Stimulated activated CD4-positive, alpha-beta T cell treated with anti-CD3 and anti-CD28 coated beads, TNF-alpha, amount 100 ng/mL, for 24 hours (primary cell): Measurements from ENCODE around the gene DDX46.
"Not testable (repeated sequence)": the region's sequence is repeated elsewhere in the genome, so short reads cannot be mapped to it uniquely, and the experiment has no call there.

Source experiments
- DNase-seq, 3 experiments: peaks; one replicate each; pipeline ENCODE4 v3.0.0-alpha.2; 2020; ENCODE audit warnings: low read depth in 3 of 3

The DDX46 gene, protein sequence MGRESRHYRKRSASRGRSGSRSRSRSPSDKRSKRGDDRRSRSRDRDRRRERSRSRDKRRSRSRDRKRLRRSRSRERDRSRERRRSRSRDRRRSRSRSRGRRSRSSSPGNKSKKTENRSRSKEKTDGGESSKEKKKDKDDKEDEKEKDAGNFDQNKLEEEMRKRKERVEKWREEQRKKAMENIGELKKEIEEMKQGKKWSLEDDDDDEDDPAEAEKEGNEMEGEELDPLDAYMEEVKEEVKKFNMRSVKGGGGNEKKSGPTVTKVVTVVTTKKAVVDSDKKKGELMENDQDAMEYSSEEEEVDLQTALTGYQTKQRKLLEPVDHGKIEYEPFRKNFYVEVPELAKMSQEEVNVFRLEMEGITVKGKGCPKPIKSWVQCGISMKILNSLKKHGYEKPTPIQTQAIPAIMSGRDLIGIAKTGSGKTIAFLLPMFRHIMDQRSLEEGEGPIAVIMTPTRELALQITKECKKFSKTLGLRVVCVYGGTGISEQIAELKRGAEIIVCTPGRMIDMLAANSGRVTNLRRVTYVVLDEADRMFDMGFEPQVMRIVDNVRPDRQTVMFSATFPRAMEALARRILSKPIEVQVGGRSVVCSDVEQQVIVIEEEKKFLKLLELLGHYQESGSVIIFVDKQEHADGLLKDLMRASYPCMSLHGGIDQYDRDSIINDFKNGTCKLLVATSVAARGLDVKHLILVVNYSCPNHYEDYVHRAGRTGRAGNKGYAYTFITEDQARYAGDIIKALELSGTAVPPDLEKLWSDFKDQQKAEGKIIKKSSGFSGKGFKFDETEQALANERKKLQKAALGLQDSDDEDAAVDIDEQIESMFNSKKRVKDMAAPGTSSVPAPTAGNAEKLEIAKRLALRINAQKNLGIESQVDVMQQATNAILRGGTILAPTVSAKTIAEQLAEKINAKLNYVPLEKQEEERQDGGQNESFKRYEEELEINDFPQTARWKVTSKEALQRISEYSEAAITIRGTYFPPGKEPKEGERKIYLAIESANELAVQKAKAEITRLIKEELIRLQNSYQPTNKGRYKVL

DNA sequence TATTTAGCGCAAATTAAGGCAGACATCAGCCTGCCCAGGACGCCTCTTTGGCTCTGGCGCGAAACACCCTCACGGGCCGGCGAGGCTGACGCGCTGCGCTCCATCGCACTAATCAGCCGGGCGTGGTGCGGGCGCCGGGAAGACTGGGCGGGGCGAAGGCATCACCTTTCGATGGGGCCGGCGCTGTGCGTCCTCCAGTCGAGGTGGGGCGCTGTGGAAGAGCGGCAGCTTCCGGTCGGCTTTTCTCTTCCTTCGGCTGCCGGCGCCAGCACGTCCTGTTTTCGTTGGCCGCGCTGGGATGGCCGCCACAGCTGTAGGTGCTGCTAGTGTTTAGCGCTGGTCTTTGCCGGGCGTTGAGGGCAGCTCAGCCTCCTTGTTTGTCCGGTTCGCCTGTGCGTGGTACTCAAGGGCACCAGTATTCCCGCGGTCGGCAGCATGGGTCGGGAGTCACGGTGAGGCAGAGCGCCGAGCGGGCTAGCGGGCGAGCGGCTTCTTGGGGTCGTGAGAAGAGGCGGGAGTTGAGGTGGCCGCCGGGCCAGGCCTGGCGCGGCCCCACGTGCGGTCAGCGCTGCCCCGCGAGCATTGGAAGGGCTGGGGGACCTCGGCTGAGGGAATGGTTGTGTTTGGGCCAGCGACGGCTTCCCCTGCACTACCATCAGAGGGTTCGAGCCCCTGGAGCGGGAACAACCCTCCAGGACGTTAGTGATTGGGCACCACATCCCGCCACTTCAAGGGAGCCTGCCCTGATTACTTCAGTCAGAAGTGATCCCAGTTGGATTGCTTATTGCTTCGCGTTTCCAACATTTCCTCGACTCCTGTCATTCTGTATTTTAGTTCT lies at the start of gene DDX46:
Gene DDX46, plus strand, starts transcription at position 276 of the 838 bp plus-strand sequence. Its CDS starts 160 bp downstream, at position 436.
- DNase-seq, result peak; percentile 89 to 96 (median 93)

DNA sequence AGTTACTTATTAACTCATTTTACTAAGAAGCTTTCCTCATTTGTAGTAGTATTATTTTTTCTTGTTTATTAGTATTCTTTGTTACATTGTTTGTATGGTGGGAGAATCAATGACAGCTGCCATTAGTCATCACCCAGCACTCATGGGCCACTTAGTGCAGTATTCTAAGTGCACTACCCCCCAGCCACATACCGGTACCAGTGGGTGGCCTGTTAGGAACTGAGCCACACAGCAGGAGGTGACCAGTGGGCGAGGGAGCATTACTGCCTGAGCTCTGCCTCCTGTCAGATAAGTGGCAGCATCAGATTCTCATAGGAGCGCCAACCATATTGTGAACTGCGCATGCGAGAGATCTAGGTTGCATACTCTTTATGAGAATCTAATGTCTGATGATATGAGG lies 44.5 kb upstream of the DDX46 start:
- no peak for DNase-seq

DNA sequence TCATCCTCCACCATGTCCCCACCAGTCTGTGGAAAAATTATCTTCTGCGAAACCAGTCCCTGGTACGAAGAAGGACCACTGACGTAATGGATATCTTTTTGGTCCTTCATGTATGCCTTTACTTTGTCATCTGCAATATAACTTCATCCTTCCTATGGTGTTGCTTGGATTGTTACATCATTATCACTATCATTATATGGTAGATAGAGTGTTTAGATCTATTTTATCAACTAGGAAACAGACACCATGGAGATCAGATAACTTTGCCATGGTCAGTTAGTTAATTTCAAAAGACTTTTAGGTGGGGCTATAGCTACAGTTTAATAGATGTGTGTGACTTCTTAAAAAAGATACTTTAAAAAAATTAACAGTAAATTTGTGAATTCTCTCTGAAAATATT lies 44.0 kb upstream of the DDX46 start:
- no peak for DNase-seq

DNA sequence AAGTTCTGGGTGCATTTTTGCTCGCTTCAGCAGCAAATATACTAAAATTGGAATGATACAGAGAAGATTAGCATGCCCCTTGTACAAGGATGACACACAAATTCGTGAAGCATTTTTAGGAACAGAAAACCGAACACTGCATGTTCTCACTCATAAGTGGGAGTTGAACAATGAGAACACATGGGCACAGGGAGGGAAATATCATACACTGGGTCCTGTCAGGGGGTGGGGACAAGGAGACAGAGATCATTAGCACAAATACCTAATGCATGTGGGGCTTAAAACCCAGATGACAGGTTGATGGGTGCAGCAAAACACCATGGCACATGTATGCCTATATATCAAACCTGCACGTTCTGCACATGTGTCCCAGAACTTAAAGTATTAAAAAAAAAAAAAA lies 43.1 kb upstream of the DDX46 start:
- DNase-seq, result not testable (repeated sequence)

DNA sequence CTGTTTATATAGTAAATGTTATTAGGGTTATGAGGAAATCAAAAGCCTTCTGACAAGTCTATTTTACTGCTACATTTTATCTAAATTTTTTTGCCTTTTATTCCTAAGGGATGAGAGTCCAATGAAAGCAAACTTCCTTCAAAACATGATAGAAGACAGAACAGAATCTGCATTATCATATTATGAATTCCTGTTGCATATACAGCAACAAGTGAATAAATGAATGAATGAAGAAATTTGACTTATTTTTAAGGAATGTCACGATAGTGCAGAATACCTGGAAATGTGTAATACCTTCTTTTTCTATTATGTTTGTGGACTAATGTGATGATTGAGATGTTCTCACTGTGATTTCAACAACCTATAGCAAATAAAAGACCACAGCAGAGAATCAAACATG lies 33.7 kb upstream of the DDX46 start:
- no peak for DNase-seq

DNA sequence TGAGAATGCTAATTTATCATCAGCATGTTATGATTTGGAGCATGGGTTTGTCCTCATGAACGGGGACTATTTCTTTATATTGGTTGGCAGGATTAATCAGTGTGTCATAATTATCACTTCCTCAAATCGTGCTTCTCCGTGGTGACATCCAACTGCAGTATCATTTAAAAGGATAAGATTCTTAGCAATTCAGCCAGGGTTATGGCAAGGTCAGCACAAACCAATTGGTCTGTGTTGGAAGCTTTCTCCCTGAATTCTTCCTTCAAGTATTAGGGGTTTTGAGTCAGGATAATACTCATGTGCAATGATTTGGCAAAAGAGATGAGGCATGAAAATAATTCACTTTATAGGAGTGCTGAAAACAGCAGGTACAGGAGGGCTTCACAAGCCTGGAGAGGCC lies 25.8 kb upstream of the DDX46 start:
- no peak for DNase-seq

DNA sequence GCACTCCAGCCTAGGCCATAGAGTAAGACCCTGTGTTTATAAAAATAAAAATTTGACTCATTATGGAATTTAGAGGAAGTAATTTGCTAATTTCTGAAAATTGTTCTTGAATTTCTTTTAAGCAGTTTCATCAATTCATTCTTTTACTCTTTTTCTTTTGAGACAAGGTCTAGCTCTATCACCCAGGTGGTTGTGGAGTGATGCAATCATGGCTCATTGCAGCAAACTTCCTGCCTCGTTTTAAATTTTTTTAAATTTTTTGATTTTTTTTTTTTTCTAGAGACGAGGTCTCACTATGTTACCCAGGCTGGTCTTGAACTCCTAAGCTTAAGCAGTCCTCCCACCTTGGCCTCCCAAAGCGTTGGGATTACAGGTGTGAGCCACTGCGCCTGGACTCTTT lies 23.3 kb upstream of the DDX46 start:
- no peak for DNase-seq

DNA sequence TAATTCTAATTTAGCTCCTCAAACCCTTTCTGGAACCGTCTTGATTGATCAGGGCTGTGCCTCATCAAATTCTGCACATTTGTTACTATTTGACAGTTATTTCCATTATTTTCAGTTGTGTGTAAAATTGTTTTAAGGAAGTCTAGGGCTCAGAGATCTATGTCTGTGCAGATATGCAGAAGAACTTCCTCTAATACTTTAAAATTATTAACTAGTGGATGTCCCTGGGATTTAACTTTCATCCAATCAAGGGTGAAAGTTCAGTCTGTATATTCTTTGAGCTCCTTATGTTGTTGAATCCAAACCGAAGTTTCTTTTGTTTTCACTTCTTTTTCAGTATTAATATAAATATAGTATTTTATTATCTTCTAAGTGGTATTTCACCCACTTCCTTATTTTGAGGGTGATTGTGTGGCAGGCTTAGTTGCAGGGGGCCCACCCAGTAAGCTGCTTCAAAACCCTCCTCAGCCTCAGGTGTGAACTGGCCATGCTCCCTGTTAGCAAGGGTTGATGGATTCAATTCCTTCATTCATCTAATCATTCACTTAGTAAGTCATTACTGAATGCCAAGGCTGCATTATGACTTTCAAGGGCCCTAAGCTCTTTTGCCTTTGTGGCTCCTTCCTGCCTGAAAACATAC lies 22.3 kb upstream of the DDX46 start:
- DNase-seq, result no peak

DNA sequence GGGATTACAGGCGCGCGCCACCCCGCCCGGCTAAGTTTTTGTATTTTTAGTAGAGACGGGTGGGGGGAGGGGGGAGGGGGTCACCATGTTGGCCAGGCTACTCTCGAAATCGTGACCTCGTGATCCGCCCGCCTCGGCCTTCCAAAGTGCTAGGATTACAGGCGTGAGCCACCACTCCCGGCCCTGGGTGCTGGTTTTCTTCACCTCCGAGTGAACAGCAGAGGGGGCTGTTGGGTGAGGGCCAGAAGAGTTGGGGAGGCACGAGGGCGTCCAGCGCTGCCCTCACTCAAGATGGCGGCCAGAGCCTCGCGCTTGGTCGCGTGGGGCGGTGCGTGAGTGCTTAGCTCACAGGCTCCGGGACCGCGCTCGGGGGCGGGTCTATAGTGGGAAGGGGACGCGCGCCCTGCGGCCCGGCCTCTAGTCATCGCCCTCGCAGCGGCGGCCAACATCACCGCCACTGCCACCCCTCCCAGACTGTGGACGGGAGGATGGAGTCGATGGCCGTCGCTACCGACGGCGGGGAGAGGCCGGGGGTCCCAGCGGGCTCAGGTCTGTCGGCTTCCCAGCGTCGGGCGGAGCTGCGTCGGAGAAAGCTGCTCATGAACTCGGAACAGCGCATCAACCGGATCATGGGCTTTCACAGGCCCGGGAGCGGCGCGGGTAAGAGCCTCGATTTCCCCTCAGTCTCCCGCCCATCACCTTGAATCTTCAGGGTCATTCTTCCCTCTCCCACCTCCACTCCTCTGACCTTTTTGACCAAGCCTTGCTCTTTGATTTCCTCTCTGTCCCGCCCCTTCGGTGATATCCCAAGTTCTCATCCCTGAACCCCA lies 20.2 kb upstream of the DDX46 start, which contains the start of gene CAMLG:
Gene CAMLG, plus strand, starts transcription at position 416 of the 830 bp plus-strand sequence. Its CDS starts 73 bp downstream, at position 489.
- DNase-seq, result peak; percentile 95 to 97 (median 95)

DNA sequence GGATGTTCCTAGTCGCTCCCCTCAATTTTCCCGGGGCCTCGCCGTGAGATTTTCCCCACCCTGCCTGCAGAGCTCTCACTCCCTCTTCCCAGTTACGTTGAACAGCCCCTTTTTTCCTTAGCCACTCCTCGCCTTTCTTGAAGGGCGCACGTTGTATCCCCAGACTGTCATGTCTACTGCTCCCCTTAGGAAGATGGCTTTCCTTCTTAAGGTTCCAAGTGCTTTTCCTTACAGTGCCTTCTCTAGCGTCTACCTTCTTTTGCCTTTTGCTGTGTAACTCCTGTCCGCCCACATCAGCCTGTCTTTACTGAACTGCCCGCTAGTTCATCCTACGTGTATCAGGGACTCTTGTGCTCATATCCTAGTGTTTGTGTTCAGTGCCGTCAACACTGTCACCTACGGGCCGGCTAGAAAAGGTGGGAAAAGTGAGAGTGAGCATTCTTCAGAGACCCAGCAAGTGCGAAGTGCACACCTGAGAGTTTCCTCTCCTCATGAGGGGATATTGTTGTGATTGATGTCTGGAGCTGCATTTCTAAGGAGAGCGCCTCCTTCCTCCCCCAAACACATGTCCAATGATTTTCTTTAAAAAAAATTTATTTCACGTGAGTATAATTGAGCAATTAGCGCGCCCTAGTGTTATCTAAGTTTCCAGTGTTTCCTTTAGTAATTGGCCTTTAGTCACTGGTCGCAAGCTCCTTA lies 19.5 kb upstream of the DDX46 start:
- DNase-seq, result peak in 1 of 3 experiments; percentile 17

DNA sequence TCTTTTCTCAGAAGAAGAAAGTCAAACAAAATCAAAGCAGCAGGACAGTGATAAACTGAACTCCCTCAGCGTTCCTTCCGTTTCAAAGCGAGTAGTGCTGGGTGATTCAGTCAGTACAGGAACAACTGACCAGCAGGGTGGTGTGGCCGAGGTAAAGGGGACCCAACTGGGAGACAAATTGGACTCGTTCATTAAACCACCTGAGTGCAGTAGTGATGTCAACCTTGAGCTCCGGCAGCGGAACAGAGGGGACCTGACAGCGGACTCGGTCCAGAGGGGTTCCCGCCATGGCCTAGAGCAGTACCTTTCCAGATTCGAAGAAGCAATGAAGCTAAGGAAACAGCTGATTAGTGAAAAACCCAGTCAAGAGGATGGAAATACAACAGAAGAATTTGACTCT lies 17.5 kb upstream of the DDX46 start:
- no peak for DNase-seq

DNA sequence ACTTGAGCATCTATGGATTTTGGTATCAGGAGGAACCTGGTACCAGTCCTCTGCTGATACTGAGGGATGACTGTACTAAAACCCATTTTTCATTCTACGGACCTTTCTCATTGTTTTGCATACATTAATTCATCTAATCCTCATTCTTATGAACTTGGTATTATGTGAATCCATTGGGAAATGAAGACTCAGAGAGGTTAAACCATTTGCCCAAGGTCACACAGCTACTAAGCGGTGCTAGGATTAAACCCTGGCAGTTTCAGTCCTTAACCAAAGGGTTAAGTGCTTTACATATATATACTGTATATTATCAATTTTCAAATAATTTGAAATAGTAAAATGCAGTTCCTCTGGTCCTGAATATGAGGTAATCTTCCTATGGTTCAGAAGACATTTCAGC lies 16.4 kb upstream of the DDX46 start:
- no peak for DNase-seq

DNA sequence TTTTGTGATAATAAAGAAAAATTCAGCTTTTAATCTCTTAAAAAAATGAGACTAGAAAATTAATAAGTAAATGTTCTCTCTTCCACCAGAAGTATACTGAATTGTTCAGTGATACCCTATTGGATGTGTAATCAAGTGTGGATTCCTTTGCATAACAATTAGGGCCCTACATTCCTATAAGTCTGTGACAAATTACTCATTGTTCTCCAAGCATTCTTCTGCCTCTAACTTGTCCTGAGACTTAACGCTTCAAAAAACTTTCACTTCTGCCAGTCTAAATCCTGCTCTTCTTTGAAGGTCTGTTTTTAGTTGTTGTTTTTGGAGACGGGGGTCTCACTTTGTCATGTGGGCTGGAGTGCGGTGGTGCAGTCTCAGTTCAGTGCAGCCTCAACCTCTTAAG lies 9.2 kb upstream of the DDX46 start:
- DNase-seq, result no peak

DNA sequence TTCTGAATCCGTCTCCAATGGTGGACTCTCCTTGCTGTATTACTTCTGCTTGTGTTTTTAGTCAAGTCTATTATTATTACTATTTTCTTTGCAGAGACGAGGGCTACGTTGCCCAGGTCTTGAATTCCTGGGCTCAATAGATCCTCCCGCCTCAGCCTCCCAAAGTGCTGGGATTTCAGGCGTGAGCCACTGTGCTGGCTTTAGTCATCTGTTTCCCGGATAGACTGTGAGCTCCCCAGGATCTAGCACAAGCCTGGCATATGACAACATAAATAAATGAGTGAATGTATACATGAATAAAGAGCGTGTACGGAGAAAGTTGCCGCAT lies 439 bp upstream of the DDX46 start:
- no peak for DNase-seq

DNA sequence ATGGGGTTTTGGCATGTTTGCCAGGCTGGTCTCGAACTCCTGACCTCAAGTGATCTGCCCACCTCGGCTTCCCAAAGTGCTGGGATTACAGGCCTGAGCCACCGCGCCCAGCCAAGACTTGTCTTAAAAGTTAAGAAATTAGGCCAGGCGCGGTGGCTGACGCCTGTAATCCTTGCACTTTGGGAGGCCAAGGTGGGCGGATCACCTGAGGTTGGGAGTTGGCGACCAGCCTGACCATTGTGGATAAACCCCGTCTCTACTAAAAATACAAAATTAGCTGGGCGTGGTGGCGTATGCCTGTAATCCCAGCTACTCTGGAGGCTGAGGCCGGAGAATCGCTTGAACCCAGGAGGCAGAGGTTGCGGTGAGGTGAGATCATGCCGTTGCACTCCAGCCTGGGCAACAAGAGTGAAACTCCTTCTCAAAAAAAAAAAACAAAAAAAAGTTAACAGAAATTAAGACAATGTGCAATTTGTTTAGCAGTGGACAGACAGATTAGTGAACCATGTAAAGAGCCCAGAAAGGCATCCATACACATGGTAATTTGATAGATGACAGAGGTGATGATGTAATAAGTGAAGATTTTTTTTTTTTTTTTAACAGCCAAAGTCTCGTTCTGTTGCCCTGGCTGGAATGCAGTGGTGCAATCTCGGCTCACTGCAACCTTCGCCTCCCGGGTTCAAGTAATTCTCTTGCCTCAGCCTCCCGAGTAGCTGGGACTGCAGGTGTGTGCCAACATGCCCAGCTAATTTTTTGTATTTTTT lies 9.1 kb downstream of the DDX46 start:
- not testable (repeated sequence) for DNase-seq

DNA sequence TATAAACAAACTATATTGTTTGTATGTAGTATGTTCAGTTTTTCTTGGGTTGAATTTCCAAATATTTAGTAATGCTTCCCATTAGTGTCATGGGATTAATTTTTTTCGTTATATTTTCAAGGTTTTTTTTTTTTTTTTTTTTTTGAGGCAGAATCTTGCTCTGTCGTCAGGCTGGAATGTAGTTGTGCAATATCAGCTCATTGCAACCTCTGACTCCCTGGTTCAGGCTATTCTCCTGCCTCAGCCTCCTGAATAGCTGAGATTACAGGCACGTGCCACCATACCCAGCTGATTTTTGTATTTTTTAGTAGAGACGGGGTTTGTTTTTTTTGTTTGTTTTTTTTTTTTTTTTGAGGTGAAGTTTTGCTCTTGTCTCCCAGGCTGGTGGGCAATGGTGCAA lies 10.6 kb downstream of the DDX46 start:
- no peak for DNase-seq

DNA sequence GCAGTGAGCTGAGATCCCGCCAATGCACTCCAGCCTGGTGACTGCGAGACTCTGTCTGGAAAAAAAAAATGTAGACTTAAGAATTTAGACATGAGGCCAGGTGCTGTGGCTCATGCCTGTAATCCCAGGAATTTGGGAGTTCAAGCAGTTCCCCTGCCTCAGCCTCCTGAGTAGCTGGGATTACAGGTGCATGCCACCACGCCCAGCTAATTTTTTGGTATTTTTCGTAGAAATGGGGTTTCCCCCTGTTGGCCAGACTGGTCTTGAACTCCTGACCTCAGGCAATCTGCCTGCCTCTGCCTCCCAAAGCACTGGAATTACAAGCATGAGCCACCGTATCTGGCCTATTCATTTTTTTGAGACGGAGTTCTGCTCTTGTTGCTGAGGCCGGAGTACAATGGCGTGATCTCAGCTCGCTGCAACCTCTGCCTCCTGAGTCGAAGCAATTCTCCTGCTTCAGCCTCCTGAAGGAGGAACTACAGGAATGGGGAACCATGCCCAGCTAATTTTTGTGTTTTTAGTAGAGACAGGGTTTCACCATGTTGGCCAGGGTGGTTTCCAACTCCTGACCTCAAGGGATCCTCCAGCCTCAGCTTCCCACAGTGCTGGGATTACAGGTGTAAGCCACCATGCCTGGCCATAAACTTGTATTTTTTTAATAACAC lies 14.0 kb downstream of the DDX46 start:
- DNase-seq, result no peak

DNA sequence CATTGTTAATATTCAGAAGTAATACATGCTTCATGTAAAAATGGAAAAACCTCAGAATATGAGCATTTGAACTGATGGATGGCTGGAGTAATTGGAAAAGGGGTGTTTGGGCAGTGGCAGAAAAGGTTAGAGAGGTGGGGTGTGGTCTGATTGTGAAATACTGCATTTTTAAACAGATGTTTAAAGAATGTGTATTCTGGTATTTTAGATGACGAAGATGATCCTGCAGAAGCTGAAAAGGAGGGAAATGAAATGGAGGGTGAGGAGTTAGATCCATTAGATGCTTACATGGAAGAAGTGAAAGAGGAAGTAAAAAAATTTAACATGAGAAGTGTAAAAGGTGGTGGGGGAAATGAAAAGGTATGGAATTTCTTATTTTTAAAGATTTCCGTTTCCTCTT lies 18.8 kb downstream of the DDX46 start:
- DNase-seq, result no peak
